H9 (cell line): ENCODE measurements around the gene GAK. TPM values are rescaled to one million over a fixed set of nuclear protein-coding genes. Genes with fewer than 3 reads are reported as not detected.

ENCODE experiments used
- DNase-seq: peaks from one replicate; pipeline ENCODE4 v3.0.0-alpha.2; 2017
- H2AFZ ChIP-seq: one replicate; pipeline ENCODE4 v1.6.1; 2013; ENCODE audit warnings: mild to moderate bottlenecking, low read length, control low read depth, moderate library complexity
- H2AK5ac ChIP-seq: 2 replicates; pipeline ENCODE4 v1.6.1; 2013; ENCODE audit warnings: low read length, control low read depth, mixed read lengths; ENCODE audit not compliant: insufficient read length
- H2BK120ac ChIP-seq: one replicate; pipeline ENCODE4 v1.6.1; 2013; ENCODE audit warnings: low read depth, mild to moderate bottlenecking, low read length, control low read depth, inconsistent platforms; ENCODE audit not compliant: poor library complexity, severe bottlenecking
- H2BK12ac ChIP-seq: 2 replicates; pipeline ENCODE4 v1.6.1; 2013; ENCODE audit warnings: low read length, control low read depth, mixed read lengths, low read depth; ENCODE audit not compliant: insufficient read length
- H2BK15ac ChIP-seq: 2 replicates; pipeline ENCODE4 v1.6.1; 2013; ENCODE audit warnings: low read depth, low read length, control low read depth
- H2BK20ac ChIP-seq: one replicate; pipeline ENCODE4 v1.6.1; 2013; ENCODE audit warnings: low read depth, mild to moderate bottlenecking, low read length, control low read depth, inconsistent platforms; ENCODE audit not compliant: poor library complexity, severe bottlenecking
- H2BK5ac ChIP-seq: 2 replicates; pipeline ENCODE4 v1.6.1; 2013; ENCODE audit warnings: low read length, control low read depth, mixed read lengths; ENCODE audit not compliant: insufficient read length
- H3K14ac ChIP-seq: 2 replicates; pipeline ENCODE4 v1.6.1; 2013; ENCODE audit warnings: low read length, control low read depth; ENCODE audit not compliant: insufficient read depth
- H3K18ac ChIP-seq: 2 replicates; pipeline ENCODE4 v1.6.1; 2013; ENCODE audit warnings: low read depth, mild to moderate bottlenecking, mixed read lengths, low read length, control low read depth; ENCODE audit not compliant: insufficient read length
- H3K23ac ChIP-seq: 2 replicates; pipeline ENCODE4 v1.6.1; 2013; ENCODE audit warnings: low read length, control low read depth, mixed read lengths, low read depth; ENCODE audit not compliant: insufficient read length
- H3K23me2 ChIP-seq: 2 replicates; pipeline ENCODE4 v1.6.1; 2013; ENCODE audit warnings: low read depth, mild to moderate bottlenecking, mixed read lengths, low read length, control low read depth; ENCODE audit not compliant: insufficient read length, poor library complexity, severe bottlenecking
- H3K27ac ChIP-seq: 2 replicates; pipeline ENCODE4 v1.5.1; 2013; ENCODE audit warnings: low read length, control low read depth, mixed read lengths, low read depth; ENCODE audit not compliant: insufficient read length
- H3K27me3 ChIP-seq: 2 replicates; pipeline ENCODE4 v1.6.1; 2013; ENCODE audit warnings: low read length, control low read depth, inconsistent platforms; ENCODE audit not compliant: insufficient read depth
- H3K4ac ChIP-seq: 2 replicates; pipeline ENCODE4 v1.6.1; 2013; ENCODE audit warnings: low read depth, mild to moderate bottlenecking, control low read depth, inconsistent platforms, low read length, moderate library complexity
- H3K4me1 ChIP-seq: 2 replicates; pipeline ENCODE4 v1.6.1; 2013; ENCODE audit warnings: low read length, control low read depth, inconsistent platforms; ENCODE audit not compliant: insufficient read depth
- H3K4me2 ChIP-seq: 2 replicates; pipeline ENCODE4 v1.6.1; 2013; ENCODE audit warnings: low read length, control low read depth, mixed read lengths; ENCODE audit not compliant: insufficient read length, insufficient read depth
- H3K56ac ChIP-seq: 2 replicates; pipeline ENCODE4 v1.6.1; 2013; ENCODE audit warnings: low read depth, mild to moderate bottlenecking, mixed read lengths, low read length, control low read depth; ENCODE audit not compliant: insufficient read length
- H3K79me1 ChIP-seq: 2 replicates; pipeline ENCODE4 v1.6.1; 2013; ENCODE audit warnings: low read depth, mild to moderate bottlenecking, moderate library complexity, low read length, control low read depth, inconsistent platforms; ENCODE audit not compliant: insufficient read depth, poor library complexity, severe bottlenecking
- H3K79me2 ChIP-seq: 2 replicates; pipeline ENCODE4 v1.6.1; 2013; ENCODE audit warnings: low read length, control low read depth, inconsistent platforms; ENCODE audit not compliant: insufficient read depth
- H3K9ac ChIP-seq: 2 replicates; pipeline ENCODE4 v1.6.1; 2013; ENCODE audit warnings: low read length, control low read depth, mixed read lengths; ENCODE audit not compliant: insufficient read length; ENCODE audit errors: extremely low read depth
- H3K9me3 ChIP-seq: one replicate; pipeline ENCODE4 v1.6.1; 2013; ENCODE audit warnings: low read depth, low read length, inconsistent platforms; ENCODE audit not compliant: control insufficient read depth
- H3T11ph ChIP-seq: one replicate; pipeline ENCODE4 v1.6.1; 2013; ENCODE audit warnings: mild to moderate bottlenecking, low read length, control low read depth, inconsistent platforms
- H4K20me1 ChIP-seq: one replicate; pipeline ENCODE4 v1.6.1; 2013; ENCODE audit not compliant: control insufficient read depth, insufficient read length, insufficient read depth
- H4K5ac ChIP-seq: 2 replicates; pipeline ENCODE4 v1.6.1; 2013; ENCODE audit warnings: low read depth, mild to moderate bottlenecking, mixed read lengths, low read length, control low read depth; ENCODE audit not compliant: insufficient read length
- H4K8ac ChIP-seq: replicated peaks from 2 replicates; pipeline ENCODE4 v1.6.1; 2013; ENCODE audit warnings: low read length, control low read depth, mixed read lengths, low read depth; ENCODE audit not compliant: insufficient read length
- H4K91ac ChIP-seq: 2 replicates; pipeline ENCODE4 v1.6.1; 2013; ENCODE audit warnings: low read depth, mild to moderate bottlenecking, moderate library complexity, mixed read lengths, low read length, control low read depth; ENCODE audit not compliant: insufficient read length
- H3K27ac Mint-ChIP-seq, 3 experiments: 2 replicates in 2 of 3; 3 replicates in 1 of 3; pipeline ENCODE4 v1.8.0; 2020 to 2021; ENCODE audit warnings: mixed read lengths in 3 of 3, mild to moderate bottlenecking in 1 of 3, moderate library complexity in 1 of 3
- H3K27me3 Mint-ChIP-seq: 2 replicates; pipeline ENCODE4 v1.8.0; 2021; ENCODE audit warnings: low read depth, mild to moderate bottlenecking, moderate library complexity, mixed read lengths
- H3K36me3 Mint-ChIP-seq, 3 experiments: 2 replicates in 2 of 3; 3 replicates in 1 of 3; pipeline ENCODE4 v1.8.0; 2020 to 2021; ENCODE audit warnings: low read depth in 3 of 3, mixed read lengths in 3 of 3; ENCODE audit not compliant: insufficient read depth in 1 of 3
- H3K4me1 Mint-ChIP-seq, 2 experiments: 2 replicates each; pipeline ENCODE4 v1.8.0; 2020; ENCODE audit warnings: mixed read lengths in 2 of 2
- H3K4me3 Mint-ChIP-seq, 2 experiments: 2 replicates in 1 of 2; 3 replicates in 1 of 2; pipeline ENCODE4 v1.8.0; 2020 to 2021; ENCODE audit warnings: mild to moderate bottlenecking in 2 of 2, mixed read lengths in 2 of 2, moderate library complexity in 1 of 2
- H3K9me3 Mint-ChIP-seq, 2 experiments: 2 replicates in 1 of 2; 3 replicates in 1 of 2; pipeline ENCODE4 v1.8.0; 2020; ENCODE audit warnings: mild to moderate bottlenecking in 2 of 2, mixed read lengths in 2 of 2, moderate library complexity in 1 of 2
- WGBS: extraction: QIAGEN DNeasy Blood & Tissue Kit; methylation state at CpG from one replicate; pipeline ENCODE4 v1.1.7; 2013; ENCODE audit warnings: missing lambda C conversion rate, low lambda C conversion rate, mixed read lengths; ENCODE audit not compliant: insufficient read length; ENCODE audit errors: extremely low coverage; 5-methylcytosine and 5-hydroxymethylcytosine counted together
- total RNA-seq: library from RNA; stranded (reverse); gene quantifications from 2 replicates; pipeline ENCODE4 v1.2.1, GENCODE V29; 2021
- TF ChIP-seq, protein P1 (sequence below): fragments of 200-600 bp; sonication (generic); conservative IDR thresholded peaks from 3 replicates; pipeline ENCODE4 v1.8.0; 2021; ENCODE audit warnings: antibody characterized with exemption, mild to moderate bottlenecking

GAK gene
- total RNA-seq, 1 experiment from 2014 or later, result 80.7 TPM

DNA sequence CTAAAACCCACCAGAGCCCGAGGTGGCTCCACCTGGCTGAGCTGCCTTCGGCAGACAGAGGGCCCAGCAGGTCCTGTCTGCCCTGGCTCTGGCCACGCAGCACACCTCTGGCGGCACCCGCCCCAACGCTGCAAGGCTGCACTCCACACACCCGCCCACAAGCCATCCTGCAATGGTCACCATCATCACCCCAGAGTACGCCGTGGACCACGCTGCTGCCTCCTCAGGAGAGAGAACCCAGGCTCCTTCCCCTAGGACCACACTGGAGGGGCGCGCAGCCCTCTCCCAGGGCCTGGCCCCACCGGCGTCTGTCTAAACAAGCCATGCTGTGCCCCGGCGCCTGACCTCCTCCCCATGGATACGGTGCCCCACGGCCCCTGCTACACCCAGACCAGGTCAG, 66.5 kb downstream of the GAK start:
- no peak for DNase-seq
- Histone ChIP-seq H3K4ac (no peak overlapping the region), H3K9ac (no peak overlapping the region), H2BK12ac (no peak overlapping the region), H2BK15ac (no peak overlapping the region), H2AK5ac (no peak overlapping the region), H3K4me2 (no peak overlapping the region), H3K56ac (no peak overlapping the region), H3K79me1 (no peaks in the 10 kb centered on the region), H4K8ac (no peak overlapping the region), H3K79me2 (no peaks in the 10 kb centered on the region), H4K20me1 (peaks cover 4% of the 10 kb centered on the region), H3T11ph (no peak overlapping the region), H3K27ac (no peak overlapping the region), H3K14ac (no peak overlapping the region), H4K91ac (no peak overlapping the region), H2BK5ac (no peak overlapping the region), H3K27me3 (no peaks in the 10 kb centered on the region), H2BK20ac (no peak overlapping the region), H3K4me1 (no peaks in the 10 kb centered on the region), H3K23ac (no peak overlapping the region), H2AFZ (no peak overlapping the region), H4K5ac (no peak overlapping the region), H3K23me2 (no peaks in the 10 kb centered on the region), H3K18ac (no peak overlapping the region), H3K9me3 (no peaks in the 10 kb centered on the region), H2BK120ac (no peak overlapping the region)
- Mint-ChIP-seq H3K9me3 (no peaks in the 10 kb centered on the region; a peak in 1 of 5 replicates), H3K4me1 (no peaks in the 10 kb centered on the region), H3K4me3 (no peak overlapping the region), H3K27me3 (no peaks in the 10 kb centered on the region), H3K36me3 (peaks cover 26 to 65% (median 58%) of the 10 kb centered on the region in 3 experiments), H3K27ac (no peak overlapping the region; a peak in 1 of 7 replicates)
- TF ChIP-seq, protein P1, sequence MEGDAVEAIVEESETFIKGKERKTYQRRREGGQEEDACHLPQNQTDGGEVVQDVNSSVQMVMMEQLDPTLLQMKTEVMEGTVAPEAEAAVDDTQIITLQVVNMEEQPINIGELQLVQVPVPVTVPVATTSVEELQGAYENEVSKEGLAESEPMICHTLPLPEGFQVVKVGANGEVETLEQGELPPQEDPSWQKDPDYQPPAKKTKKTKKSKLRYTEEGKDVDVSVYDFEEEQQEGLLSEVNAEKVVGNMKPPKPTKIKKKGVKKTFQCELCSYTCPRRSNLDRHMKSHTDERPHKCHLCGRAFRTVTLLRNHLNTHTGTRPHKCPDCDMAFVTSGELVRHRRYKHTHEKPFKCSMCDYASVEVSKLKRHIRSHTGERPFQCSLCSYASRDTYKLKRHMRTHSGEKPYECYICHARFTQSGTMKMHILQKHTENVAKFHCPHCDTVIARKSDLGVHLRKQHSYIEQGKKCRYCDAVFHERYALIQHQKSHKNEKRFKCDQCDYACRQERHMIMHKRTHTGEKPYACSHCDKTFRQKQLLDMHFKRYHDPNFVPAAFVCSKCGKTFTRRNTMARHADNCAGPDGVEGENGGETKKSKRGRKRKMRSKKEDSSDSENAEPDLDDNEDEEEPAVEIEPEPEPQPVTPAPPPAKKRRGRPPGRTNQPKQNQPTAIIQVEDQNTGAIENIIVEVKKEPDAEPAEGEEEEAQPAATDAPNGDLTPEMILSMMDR, result no peak
- no CpG with 5 or more reads among the region's 18 CpGs for WGBS
